A549 (cell line): ENCODE measurements around the gene TVP23A.

Experiments used
- ESRRA ChIP-seq: fragments of 150-350 bp; IDR thresholded peaks from 2 replicates; pipeline ENCODE4 v1.6.1; 2014; ENCODE audit warnings: mild to moderate bottlenecking, low read length, borderline replicate concordance
- KDM1A ChIP-seq: fragments of 200-600 bp; sonication (generic); IDR thresholded peaks from 2 replicates; pipeline ENCODE4 v1.6.1; 2016; ENCODE audit warnings: low read depth, mild to moderate bottlenecking
- MAFK ChIP-seq: fragments of 450-650 bp; IDR thresholded peaks from 2 replicates; pipeline ENCODE4 v1.6.1; 2014; ENCODE audit not compliant: partially characterized antibody
- MAZ ChIP-seq: fragments of 150-350 bp; IDR thresholded peaks from 2 replicates; pipeline ENCODE4 v1.6.1; 2014; ENCODE audit warnings: antibody characterized with exemption, low read depth, low read length, borderline replicate concordance
- POLR2A ChIP-seq: IDR thresholded peaks from 2 replicates; pipeline ENCODE4 v1.6.1; 2012; ENCODE audit warnings: mild to moderate bottlenecking, low read length
- RCOR1 ChIP-seq: fragments of 150-350 bp; IDR thresholded peaks from 2 replicates; pipeline ENCODE4 v1.6.1; 2014; ENCODE audit warnings: antibody characterized with exemption, low read length, low read depth
- SMC3 ChIP-seq: fragments of >200 bp; sonication (Bioruptor Twin); formaldehyde crosslinking; IDR thresholded peaks from 3 replicates; pipeline ENCODE4 v1.6.1; 2018; ENCODE audit warnings: inconsistent platforms
- TF ChIP-seq, protein P1 (sequence below): fragments of >200 bp; sonication (Bioruptor Twin); formaldehyde crosslinking; IDR thresholded peaks from 3 replicates; pipeline ENCODE4 v1.5.1; 2016
- TF ChIP-seq, protein P2 (sequence below): IDR thresholded peaks from 2 replicates; pipeline ENCODE4 v1.6.1; 2012; ENCODE audit warnings: low read depth, borderline replicate concordance
- TF ChIP-seq, protein P3 (sequence below): IDR thresholded peaks from 2 replicates; pipeline ENCODE4 v1.6.1; 2012

DNA sequence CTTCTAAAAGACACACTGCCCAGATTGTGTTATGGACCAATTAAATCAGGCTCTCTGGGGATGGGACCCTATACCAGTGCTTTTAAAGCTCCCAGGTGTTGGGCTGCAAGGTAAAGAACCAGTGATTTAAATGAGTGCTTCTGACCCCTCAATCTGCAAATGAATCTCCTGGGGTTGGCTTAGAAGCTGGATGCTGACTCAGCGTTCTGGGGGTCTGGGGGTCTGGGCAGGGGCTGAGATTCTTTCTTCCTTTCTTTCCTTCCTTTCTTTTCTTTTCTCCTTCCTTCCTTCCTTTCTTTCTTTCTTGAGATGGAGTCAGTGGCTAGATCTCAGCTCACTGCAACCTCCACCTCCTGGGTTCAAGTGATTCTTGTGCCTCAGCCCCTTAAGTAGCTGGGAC, 2.0 kb upstream of the TVP23A start:
- TF ChIP-seq, protein P1, sequence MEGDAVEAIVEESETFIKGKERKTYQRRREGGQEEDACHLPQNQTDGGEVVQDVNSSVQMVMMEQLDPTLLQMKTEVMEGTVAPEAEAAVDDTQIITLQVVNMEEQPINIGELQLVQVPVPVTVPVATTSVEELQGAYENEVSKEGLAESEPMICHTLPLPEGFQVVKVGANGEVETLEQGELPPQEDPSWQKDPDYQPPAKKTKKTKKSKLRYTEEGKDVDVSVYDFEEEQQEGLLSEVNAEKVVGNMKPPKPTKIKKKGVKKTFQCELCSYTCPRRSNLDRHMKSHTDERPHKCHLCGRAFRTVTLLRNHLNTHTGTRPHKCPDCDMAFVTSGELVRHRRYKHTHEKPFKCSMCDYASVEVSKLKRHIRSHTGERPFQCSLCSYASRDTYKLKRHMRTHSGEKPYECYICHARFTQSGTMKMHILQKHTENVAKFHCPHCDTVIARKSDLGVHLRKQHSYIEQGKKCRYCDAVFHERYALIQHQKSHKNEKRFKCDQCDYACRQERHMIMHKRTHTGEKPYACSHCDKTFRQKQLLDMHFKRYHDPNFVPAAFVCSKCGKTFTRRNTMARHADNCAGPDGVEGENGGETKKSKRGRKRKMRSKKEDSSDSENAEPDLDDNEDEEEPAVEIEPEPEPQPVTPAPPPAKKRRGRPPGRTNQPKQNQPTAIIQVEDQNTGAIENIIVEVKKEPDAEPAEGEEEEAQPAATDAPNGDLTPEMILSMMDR = no peak
- TF ChIP-seq SMC3 (no peak), POLR2A (no peak), RCOR1 (no peak), MAZ (no peak), KDM1A (no peak), ESRRA (no peak), MAFK (peak; percentile 84)
- TF ChIP-seq, protein P2, sequence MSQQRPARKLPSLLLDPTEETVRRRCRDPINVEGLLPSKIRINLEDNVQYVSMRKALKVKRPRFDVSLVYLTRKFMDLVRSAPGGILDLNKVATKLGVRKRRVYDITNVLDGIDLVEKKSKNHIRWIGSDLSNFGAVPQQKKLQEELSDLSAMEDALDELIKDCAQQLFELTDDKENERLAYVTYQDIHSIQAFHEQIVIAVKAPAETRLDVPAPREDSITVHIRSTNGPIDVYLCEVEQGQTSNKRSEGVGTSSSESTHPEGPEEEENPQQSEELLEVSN = no peak
- TF ChIP-seq, protein P3, sequence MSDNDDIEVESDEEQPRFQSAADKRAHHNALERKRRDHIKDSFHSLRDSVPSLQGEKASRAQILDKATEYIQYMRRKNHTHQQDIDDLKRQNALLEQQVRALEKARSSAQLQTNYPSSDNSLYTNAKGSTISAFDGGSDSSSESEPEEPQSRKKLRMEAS = no peak
